K562 (cell line): ENCODE data around the gene OOSP4A. TPM values are rescaled to one million over a fixed set of nuclear protein-coding genes. Genes with fewer than 3 reads are reported as not detected.
A peak's percentile ranks its signal among the peaks of the same experiment; 100 is the strongest.

ENCODE experiments used
- ATAC-seq: fragments of 200-7000 bp; cut with Tn5 transposase; 3 replicates; pipeline ENCODE4 v1.9.1; 2020; ENCODE audit warnings: moderate library complexity
- BruUV-seq: library from RNA; stranded (reverse); fragments of 400-500 nt; replicated peaks from 2 replicates; lab custom pipeline; 2021; lab: Mats Ljungman, UMichigan
- CTCF ChIA-PET: fragments of 300-600 bp; formaldehyde crosslinking; extraction: SDS; loops from one replicate; lab custom pipeline; 2021; ENCODE audit warnings: low intra/inter-chr PET ratio; lab: Yijun Ruan, JAX
- POLR2A ChIA-PET: fragments of 300-600, 350-650 bp; sonication (Branson Sonifier 250); formaldehyde crosslinking; extraction: SDS; loops from one replicate; lab custom pipeline; 2021; ENCODE audit warnings: antibody characterized with exemption, inconsistent platforms; lab: Yijun Ruan, JAX
- DNase-seq, 4 experiments: peaks; one replicate each; pipeline versions ENCODE4 v3.0.0 to v3.0.0-alpha.2; 2011 to 2018; ENCODE audit warnings: low spot score in 3 of 4, mixed read lengths in 3 of 4; ENCODE audit errors: extremely low read depth in 1 of 4
- FAIRE-seq: peaks from 2 replicates; lab custom pipeline; 2011; peaks lifted over from hg19 to GRCh38; lab: Jason Lieb, UNC
- H2AFZ ChIP-seq: 2 replicates; pipeline ENCODE4 v1.6.0; 2011; ENCODE audit warnings: low read depth, low read length, control low read depth, inconsistent platforms
- H3K27ac ChIP-seq: fragments of 200-600 bp; 3 replicates; pipeline ENCODE4 v1.8.0; 2011; ENCODE audit warnings: low read depth, mild to moderate bottlenecking, control low read depth, inconsistent platforms, low read length, moderate library complexity, mixed read lengths; ENCODE audit errors: extremely low read depth
- H3K27me3 ChIP-seq, 2 experiments: fragments of 300-600 bp in 1 of 2; 2 replicates in 1 of 2; 3 replicates in 1 of 2; pipeline versions ENCODE4 v1.6.0 to v1.8.0; 2011; ENCODE audit warnings: inconsistent platforms in 2 of 2, low read length in 2 of 2, mild to moderate bottlenecking in 1 of 2, mixed read lengths in 1 of 2, moderate library complexity in 1 of 2; ENCODE audit not compliant: control insufficient read depth in 2 of 2, insufficient read depth in 2 of 2
- H3K36me3 ChIP-seq: fragments of 300-600 bp; 3 replicates; pipeline ENCODE4 v1.8.0; 2011; ENCODE audit warnings: mild to moderate bottlenecking, low read length, inconsistent platforms; ENCODE audit not compliant: control insufficient read depth, insufficient read depth
- H3K4me1 ChIP-seq, 2 experiments: fragments of 200-600 bp in 1 of 2; replicated peaks in 1 of 2; 2 replicates in 1 of 2; 3 replicates in 1 of 2; pipeline versions ENCODE4 v1.5.1 to v1.8.0; 2011; ENCODE audit warnings: inconsistent platforms in 2 of 2, low read length in 2 of 2, mild to moderate bottlenecking in 1 of 2, mixed read lengths in 1 of 2, moderate library complexity in 1 of 2; ENCODE audit not compliant: control insufficient read depth in 2 of 2, insufficient read depth in 2 of 2
- H3K4me2 ChIP-seq: 2 replicates; pipeline ENCODE4 v1.6.1; 2011; ENCODE audit warnings: low read length, control low read depth, inconsistent platforms, mixed read lengths; ENCODE audit not compliant: insufficient read depth
- H3K4me3 ChIP-seq: fragments of 200-600 bp; sonication (generic), shearing (Covaris generic); 2 replicates; pipeline ENCODE4 v1.5.1; 2016; ENCODE audit warnings: control low read depth, inconsistent platforms
- H3K79me2 ChIP-seq: fragments of 200-600 bp; 3 replicates; pipeline ENCODE4 v1.8.0; 2011; ENCODE audit warnings: low read length, inconsistent platforms; ENCODE audit not compliant: control insufficient read depth, insufficient read depth
- H3K9ac ChIP-seq, 2 experiments: 2 replicates each; pipeline versions ENCODE4 v1.6.0 to v1.6.1; 2011; ENCODE audit warnings: low read depth in 2 of 2, low read length in 2 of 2, control low read depth in 1 of 2, inconsistent platforms in 1 of 2, mild to moderate bottlenecking in 1 of 2, mixed read lengths in 1 of 2; ENCODE audit not compliant: insufficient read depth in 1 of 2
- H3K9me1 ChIP-seq: one replicate; pipeline ENCODE4 v1.6.0; 2011; ENCODE audit warnings: inconsistent platforms, mild to moderate bottlenecking, low read length, moderate library complexity; ENCODE audit not compliant: control insufficient read depth, insufficient read depth
- H3K9me3 ChIP-seq: replicated peaks from 2 replicates; pipeline ENCODE4 v1.5.1; 2011; ENCODE audit warnings: low read depth, low read length, inconsistent platforms; ENCODE audit not compliant: control insufficient read depth, insufficient read depth
- H4K20me1 ChIP-seq: replicated peaks from 2 replicates; pipeline ENCODE4 v1.6.1; 2011; ENCODE audit warnings: low read length, inconsistent platforms, mixed read lengths; ENCODE audit not compliant: control insufficient read depth, insufficient read depth
- ELK3 ChIP-seq: fragments of 450-650 bp; formaldehyde crosslinking; IDR thresholded peaks from 2 replicates; pipeline ENCODE4 v1.4.0; 2020; ENCODE audit warnings: mild to moderate bottlenecking
- POLR2AphosphoS5 ChIP-seq: IDR thresholded peaks from 2 replicates; pipeline ENCODE4 v1.6.1; 2011; ENCODE audit warnings: mild to moderate bottlenecking, low read depth, low read length, moderate library complexity; ENCODE audit not compliant: control insufficient read depth, insufficient read depth
- ZC3H4 ChIP-seq: sonication (generic); formaldehyde crosslinking; IDR thresholded peaks from 2 replicates; pipeline ENCODE4 v1.9.0; 2021; ENCODE audit warnings: missing genetic modification reagents, borderline replicate concordance
- ZEB2 ChIP-seq: fragments of 450-650 bp; IDR thresholded peaks from 2 replicates; pipeline ENCODE4 v1.6.1; 2016
- WGBS: fragments of 100-300 bp; shearing (Covaris generic); methylation state at CpG from one replicate; pipeline ENCODE4 v1.1.6; 2016; ENCODE audit warnings: low coverage, mixed read lengths; ENCODE audit not compliant: insufficient coverage; ENCODE audit errors: missing lambda C conversion rate; 5-methylcytosine and 5-hydroxymethylcytosine counted together
- in situ Hi-C: fragments of 300-500 bp; cut with MboI; formaldehyde crosslinking; loops from 4 replicates; pipeline ENCODE4 v1.15.0; 2018; ENCODE audit warnings: inconsistent platforms, mixed read lengths
- intact Hi-C: fragments of 100-400 bp; cut with micrococcal nuclease; formaldehyde crosslinking; loops from 2 replicates; pipeline ENCODE4 v1.14.2; 2022
- polyA plus RNA-seq, 8 experiments: library from polyadenylated mRNA; depleted of rRNA in 4 of 8; stranded (reverse) in 5 of 8; unstranded in 3 of 8; fragments of >200 nt; fragmentation: Nextera tagmentation in 2 of 8; fragmentation: Illumina TruSeq in 1 of 8; extraction: Ambion mirVana in 2 of 8; extraction: Trizol in 1 of 8; gene quantifications; 2 replicates each; pipeline versions ENCODE4 v1.2.1 to v1.2.3, GENCODE V29; 2011 to 2014; ENCODE audit warnings: inconsistent platforms in 1 of 8, missing spikeins in 1 of 8
- total RNA-seq, 7 experiments: library from RNA; depleted of rRNA in 6 of 7; stranded (reverse); fragments of >200 nt in 6 of 7; fragmentation: Illumina TruSeq in 2 of 7; extraction: Trizol in 2 of 7; gene quantifications; 2 replicates each; pipeline versions ENCODE4 v1.2.1 to v1.2.3, GENCODE V29; 2011 to 2021; ENCODE audit warnings: low replicate concordance in 1 of 7
- TF ChIP-seq, protein P1 (sequence below), 2 experiments: fragments of 450-650 bp; IDR thresholded peaks; 2 replicates each; pipeline ENCODE4 v1.6.1; 2016

The OOSP4A gene
- total and polyA plus RNA-seq, 9 of the 15 experiments (the other 6 are each of a cell fraction or from before 2014, with no cell fraction given) = 0.40 to 2.4 (median 0.74) TPM; not detected in 2

DNA sequence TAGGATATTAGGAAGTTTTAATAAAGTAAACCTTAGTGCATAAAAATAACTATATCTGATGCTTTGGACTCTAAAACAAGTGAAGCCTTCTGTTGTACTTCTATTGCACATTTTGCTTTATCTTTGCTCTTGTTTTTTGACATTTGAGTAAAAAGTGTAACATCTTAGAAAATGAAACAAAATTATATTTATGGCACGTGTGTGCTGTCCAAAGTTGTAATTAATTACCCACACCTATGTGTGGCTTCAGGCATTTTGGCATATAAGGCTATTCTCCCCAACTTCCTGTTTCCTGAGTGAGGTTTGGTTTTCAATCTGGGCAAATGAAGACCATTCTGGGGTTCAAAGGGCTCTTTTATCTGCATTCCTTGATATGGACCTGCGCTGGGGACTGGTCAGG, 25.7 kb upstream of the OOSP4A start, which contains the start of gene OOSP1:
Gene OOSP1, plus strand, starts transcription at position 301 of the 400 bp plus-strand sequence. Its CDS starts 23 bp downstream, at position 324.
- no peak for DNase-seq
- Histone ChIP-seq H3K79me2 (no peaks in the 10 kb centered on the region), H3K36me3 (no peaks in the 10 kb centered on the region), H3K9ac (peak within 1 kb of the TSS in 1 of 2 experiments; percentile 20; a peak in 1 of 4 replicates), H3K4me1 (peaks cover 0 to 3% of the 10 kb centered on the region in 2 experiments; a peak in 1 of 5 replicates), H3K27ac (no peak within 1 kb of the TSS; the same call in 2 of the 3 replicates), H3K27me3 (no peaks in the 10 kb centered on the region), H3K4me3 (no peak within 1 kb of the TSS), H4K20me1 (no peaks in the 10 kb centered on the region), H3K4me2 (peak within 1 kb of the TSS; percentile 38; the same call in 1 of the 2 replicates), H2AFZ (peak within 1 kb of the TSS; percentile 80), H3K9me3 (no peaks in the 10 kb centered on the region), H3K9me1 (no peaks in the 10 kb centered on the region)
- TF ChIP-seq, protein P1, sequence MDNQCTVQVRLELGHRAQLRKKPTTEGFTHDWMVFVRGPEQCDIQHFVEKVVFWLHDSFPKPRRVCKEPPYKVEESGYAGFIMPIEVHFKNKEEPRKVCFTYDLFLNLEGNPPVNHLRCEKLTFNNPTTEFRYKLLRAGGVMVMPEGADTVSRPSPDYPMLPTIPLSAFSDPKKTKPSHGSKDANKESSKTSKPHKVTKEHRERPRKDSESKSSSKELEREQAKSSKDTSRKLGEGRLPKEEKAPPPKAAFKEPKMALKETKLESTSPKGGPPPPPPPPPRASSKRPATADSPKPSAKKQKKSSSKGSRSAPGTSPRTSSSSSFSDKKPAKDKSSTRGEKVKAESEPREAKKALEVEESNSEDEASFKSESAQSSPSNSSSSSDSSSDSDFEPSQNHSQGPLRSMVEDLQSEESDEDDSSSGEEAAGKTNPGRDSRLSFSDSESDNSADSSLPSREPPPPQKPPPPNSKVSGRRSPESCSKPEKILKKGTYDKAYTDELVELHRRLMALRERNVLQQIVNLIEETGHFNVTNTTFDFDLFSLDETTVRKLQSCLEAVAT (IDR thresholded peaks at IDR 0.05) = no peak
- TF ChIP-seq ZC3H4 (CRISPR knock-in tag) = no peak
- TF ChIP-seq POLR2AphosphoS5 = no peak
- TF ChIP-seq ZEB2 = no peak
- no peak for TF ChIP-seq ELK3 (CRISPR knock-in tag)
- no peak for ATAC-seq
- in situ Hi-C loops = no loop called here
- BruUV-seq = no TSS peak
- FAIRE-seq = no peak
- POLR2A ChIA-PET = no interaction called here
- intact Hi-C loops = no loop called here
- WGBS = 28% methylated on average over 2 of the region's 2 CpGs
- CTCF ChIA-PET = no interaction called here
